T-cell (primary cell): ENCODE results near the gene MRRF. TPM values are rescaled to one million over a fixed set of nuclear protein-coding genes. Genes with fewer than 3 reads are reported as not detected.

Source experiments
- ATAC-seq, 4 experiments: fragments of 200-7000 bp in 3 of 4; fragments of 150-1000 bp in 1 of 4; cut with Tn5 transposase; replicated peaks in 1 of 4; 1 replicate in 3 of 4; 2 replicates in 1 of 4; pipeline ENCODE4 v1.10.0; 2021; ENCODE audit warnings: moderate library complexity in 3 of 4, mild to moderate bottlenecking in 2 of 4, moderate number of reproducible peaks in 1 of 4
- CTCF ChIA-PET, 2 donors: fragments of 300-600 bp; sonication (Branson Sonifier 250); formaldehyde crosslinking; loops; one replicate each; lab custom pipeline; 2022; ENCODE audit warnings: antibody characterized with exemption in 2 of 2; lab: Charles Lee
- POLR2A ChIA-PET, 2 donors: fragments of 300-600 bp; sonication (Branson Sonifier 250); formaldehyde crosslinking; loops; one replicate each; lab custom pipeline; 2022; ENCODE audit warnings: antibody characterized with exemption in 2 of 2; lab: Charles Lee
- DNase-seq, 35 experiments: peaks; one replicate each; pipeline versions ENCODE4 v3.0.0 to v3.0.0-alpha.2; 2013 to 2023
- H3K27ac ChIP-seq: one replicate; pipeline ENCODE4 v1.5.1; 2013; ENCODE audit warnings: low read length
- H3K27me3 ChIP-seq, 2 experiments: replicated peaks in 1 of 2; 1 replicate in 1 of 2; 2 replicates in 1 of 2; pipeline versions ENCODE4 v1.6.1 to v1.7.0; 2013; ENCODE audit warnings: low read length in 1 of 2, mixed read lengths in 1 of 2; ENCODE audit not compliant: control insufficient read depth in 2 of 2, insufficient read depth in 2 of 2; ENCODE audit errors: extremely low read depth in 1 of 2
- H3K36me3 ChIP-seq, 2 donors: 1 replicate in 1 of 2; 2 replicates in 1 of 2; pipeline versions ENCODE4 v1.6.1 to v1.7.0; 2013; ENCODE audit warnings: low read length in 1 of 2; ENCODE audit not compliant: control insufficient read depth in 2 of 2, insufficient read depth in 1 of 2; ENCODE audit errors: extremely low read depth in 1 of 2
- H3K4me1 ChIP-seq, 2 experiments: 1 replicate in 1 of 2; 2 replicates in 1 of 2; pipeline versions ENCODE4 v1.6.1 to v1.7.0; 2013; ENCODE audit warnings: low read length in 2 of 2, mixed read lengths in 1 of 2; ENCODE audit not compliant: insufficient read depth in 2 of 2, control insufficient read depth in 1 of 2; ENCODE audit errors: extremely low read depth in 1 of 2
- H3K4me3 ChIP-seq, 2 donors: 1 replicate in 1 of 2; 2 replicates in 1 of 2; pipeline versions ENCODE4 v1.5.1 to v1.7.0; 2013; ENCODE audit warnings: mild to moderate bottlenecking in 2 of 2, low read length in 1 of 2, moderate library complexity in 1 of 2; ENCODE audit not compliant: control insufficient read depth in 1 of 2; ENCODE audit errors: extremely low read depth in 1 of 2
- H3K9me3 ChIP-seq: 2 replicates; pipeline ENCODE4 v1.7.0; 2013
- H3K27ac Mint-ChIP-seq, 2 donors: one replicate each; pipeline ENCODE4 v1.8.0; 2020 to 2021; ENCODE audit warnings: mild to moderate bottlenecking in 2 of 2, mixed read lengths in 2 of 2
- H3K27me3 Mint-ChIP-seq, 2 donors: one replicate each; pipeline ENCODE4 v1.8.0; 2021 to 2022; ENCODE audit warnings: mixed read lengths in 2 of 2
- H3K36me3 Mint-ChIP-seq: one replicate; pipeline ENCODE4 v1.8.0; 2021; ENCODE audit warnings: mixed read lengths
- H3K4me1 Mint-ChIP-seq, 3 donors: one replicate each; pipeline ENCODE4 v1.8.0; 2020 to 2022; ENCODE audit warnings: mixed read lengths in 3 of 3, mild to moderate bottlenecking in 1 of 3
- H3K4me3 Mint-ChIP-seq, 3 donors: one replicate each; pipeline ENCODE4 v1.8.0; 2020 to 2022; ENCODE audit warnings: mild to moderate bottlenecking in 3 of 3, mixed read lengths in 3 of 3, moderate library complexity in 3 of 3
- H3K9me3 Mint-ChIP-seq, 3 donors: one replicate each; pipeline ENCODE4 v1.8.0; 2020 to 2022; ENCODE audit warnings: mixed read lengths in 3 of 3
- whole genome bisulfite sequencing: methylation state at CpG from one replicate; pipeline ENCODE4 v1.1.5; 2013; ENCODE audit warnings: missing lambda C conversion rate; ENCODE audit not compliant: insufficient coverage; 5-methylcytosine and 5-hydroxymethylcytosine counted together
- total RNA-seq, 35 experiments: library from RNA in 6 of 35; stranded (reverse) in 6 of 35; fragments of 120-200 nt in 1 of 35; gene quantifications; one replicate each; pipeline versions ENCODE4 v1.2.1 to v1.2.4 and lab custom pipeline; 2013 to 2026

MRRF gene
- total RNA-seq, 5 donors from 2014 or later (not counting 1 experiment from before 2014, with no cell fraction given), result 27.7 to 34.1 (median 29.1) TPM

DNA sequence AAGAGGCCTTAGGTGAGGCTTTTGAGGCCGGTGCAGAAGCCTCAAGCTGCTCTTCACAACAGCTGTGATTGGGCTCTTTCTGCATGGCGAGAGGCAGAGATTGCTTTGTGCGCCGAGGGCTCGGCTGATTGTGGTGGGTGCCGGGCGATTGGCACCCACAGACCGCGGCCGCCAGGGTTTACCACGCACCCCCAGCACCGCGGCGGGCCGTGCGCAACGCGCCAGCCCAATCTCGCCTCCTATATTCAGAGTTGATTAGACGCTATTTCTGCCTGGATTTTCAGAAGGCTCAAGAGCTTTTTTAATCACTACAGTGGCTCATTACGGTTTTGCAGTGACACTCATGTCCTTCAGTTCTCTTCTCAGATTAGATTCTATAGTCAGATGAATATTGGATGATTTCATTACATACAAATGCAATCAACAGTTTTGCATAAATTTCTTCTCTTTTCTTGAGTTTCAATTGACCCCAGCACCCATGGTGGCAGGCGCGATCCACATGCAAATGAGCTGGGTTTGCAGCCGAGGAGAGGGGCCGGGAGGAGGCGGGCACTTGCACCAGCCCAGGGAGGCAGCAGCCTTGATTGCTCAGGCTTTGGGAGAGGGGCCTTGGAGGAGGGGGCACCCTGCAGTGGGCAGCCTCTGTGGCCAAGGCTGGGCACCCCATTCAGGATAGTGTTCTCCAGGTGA, 72.3 kb downstream of the MRRF start:
- WGBS, result 80% methylated on average over 24 of the region's 26 CpGs
- no peak overlapping the region for H3K4me3 Mint-ChIP-seq
- Histone ChIP-seq H3K36me3 (no peaks in the 10 kb centered on the region), H3K4me3 (no peak overlapping the region), H3K9me3 (no peaks in the 10 kb centered on the region), H3K27ac (no peak overlapping the region), H3K27me3 (peaks cover 0 to 7% of the 10 kb centered on the region in 2 experiments), H3K4me1 (no peaks in the 10 kb centered on the region)
- DNase-seq (no peak), ATAC-seq (no peak)
- H3K27ac Mint-ChIP-seq, result no peak overlapping the region
- H3K9me3 Mint-ChIP-seq, result no peaks in the 10 kb centered on the region
- peaks cover 0 to 1% of the 10 kb centered on the region in 2 donors for H3K27me3 Mint-ChIP-seq
- no peaks in the 10 kb centered on the region for H3K36me3 Mint-ChIP-seq
- ChIA-PET POLR2A (no interaction called here), CTCF (no interaction called here)
- peaks cover 0 to under 1% (median 0%) of the 10 kb centered on the region in 3 donors for H3K4me1 Mint-ChIP-seq

GRCh38 chr9:122337556-122337929, 72.9 kb downstream of the MRRF start:
- CTCF ChIA-PET, result no interaction called here

GRCh38 chr9:122338536-122338935, 73.9 kb downstream of the MRRF start:
- DNase-seq (no peak), ATAC-seq (no peak)
- no peaks in the 10 kb centered on the region for H3K36me3 Mint-ChIP-seq
- POLR2A ChIA-PET, result no interaction called here
- H3K4me3 Mint-ChIP-seq, result no peak overlapping the region
- H3K4me3 ChIP-seq, result no peak overlapping the region
- H3K27ac ChIP-seq, result no peak overlapping the region
- no peaks in the 10 kb centered on the region for H3K9me3 Mint-ChIP-seq
- H3K4me1 ChIP-seq, result no peaks in the 10 kb centered on the region
- no peaks in the 10 kb centered on the region for H3K36me3 ChIP-seq
- 87% methylated on average over 6 of the region's 6 CpGs for WGBS
- H3K27ac Mint-ChIP-seq, result no peak overlapping the region
- H3K9me3 ChIP-seq, result no peaks in the 10 kb centered on the region
- H3K27me3 Mint-ChIP-seq, result peaks cover 0 to 4% of the 10 kb centered on the region in 2 donors
- H3K27me3 ChIP-seq, result peaks cover 0 to 7% of the 10 kb centered on the region in 2 experiments
- CTCF ChIA-PET, result interaction anchor here in 1 of 2 donors (1.3 kb wide), 1 partner anchor 12 kb away, joined by 4 read pairs; no protein-coding TSS in a partner anchor
- H3K4me1 Mint-ChIP-seq, result no peaks in the 10 kb centered on the region

More at GRCh38 chr9:122337556-122337929, 72.9 kb downstream of the MRRF start:
- POLR2A ChIA-PET, result no interaction called here
- no peaks in the 10 kb centered on the region for H3K36me3 Mint-ChIP-seq
- ATAC-seq (no peak), DNase-seq (no peak)
- H3K9me3 Mint-ChIP-seq, result no peaks in the 10 kb centered on the region
- no peaks in the 10 kb centered on the region for H3K9me3 ChIP-seq
- no peak overlapping the region for H3K27ac Mint-ChIP-seq
- 90% methylated on average over 2 of the region's 4 CpGs for WGBS
- no peak overlapping the region for H3K27ac ChIP-seq
- no peak overlapping the region for H3K4me3 ChIP-seq
- peaks cover 0 to 7% of the 10 kb centered on the region in 2 experiments for H3K27me3 ChIP-seq
- no peaks in the 10 kb centered on the region for H3K36me3 ChIP-seq
- H3K4me1 ChIP-seq, result no peaks in the 10 kb centered on the region
- no peaks in the 10 kb centered on the region for H3K4me1 Mint-ChIP-seq
- H3K4me3 Mint-ChIP-seq, result no peak overlapping the region
- H3K27me3 Mint-ChIP-seq, result peaks cover 0 to 4% of the 10 kb centered on the region in 2 donors

GRCh38 chr9:122338994-122339393, 74.3 kb downstream of the MRRF start:
- no peaks in the 10 kb centered on the region for H3K36me3 ChIP-seq
- DNase-seq (no peak), ATAC-seq (no peak)
- Mint-ChIP-seq H3K36me3 (no peaks in the 10 kb centered on the region), H3K9me3 (no peaks in the 10 kb centered on the region), H3K4me3 (no peak overlapping the region), H3K4me1 (no peaks in the 10 kb centered on the region), H3K27me3 (peaks cover 0 to 9% of the 10 kb centered on the region in 2 donors), H3K27ac (no peak overlapping the region)
- H3K4me1 ChIP-seq, result no peaks in the 10 kb centered on the region
- ChIA-PET CTCF (interaction anchor here in 1 of 2 donors (1.3 kb wide), 1 partner anchor 11 kb away, joined by 4 read pairs; no protein-coding TSS in a partner anchor), POLR2A (no interaction called here)
- H3K27me3 ChIP-seq, result peaks cover 0 to 7% of the 10 kb centered on the region in 2 experiments
- no peak overlapping the region for H3K27ac ChIP-seq
- no peak overlapping the region for H3K4me3 ChIP-seq
- no peaks in the 10 kb centered on the region for H3K9me3 ChIP-seq
- WGBS, result 100% methylated on average over 1 of the region's 3 CpGs

GRCh38 chr9:122339579-122339978, 74.9 kb downstream of the MRRF start:
- Mint-ChIP-seq H3K9me3 (no peaks in the 10 kb centered on the region), H3K36me3 (no peaks in the 10 kb centered on the region), H3K27ac (no peak overlapping the region), H3K27me3 (peaks cover 0 to 11% of the 10 kb centered on the region in 2 donors), H3K4me1 (no peaks in the 10 kb centered on the region), H3K4me3 (no peak overlapping the region)
- CTCF ChIA-PET, result interaction anchor here (0.5 to 1.3 kb wide), 2 partner anchors 11 to 240 kb away, joined by 3 to 4 read pairs; no protein-coding TSS in a partner anchor
- Histone ChIP-seq H3K9me3 (no peaks in the 10 kb centered on the region), H3K4me3 (no peak overlapping the region), H3K27me3 (peaks cover 0 to 7% of the 10 kb centered on the region in 2 experiments), H3K4me1 (no peaks in the 10 kb centered on the region), H3K36me3 (no peaks in the 10 kb centered on the region), H3K27ac (no peak overlapping the region)
- no peak for ATAC-seq
- no CpG with 5 or more reads among the region's 5 CpGs for WGBS
- DNase-seq, result no peak
- POLR2A ChIA-PET, result no interaction called here

- Mint-ChIP-seq H3K27me3 (peaks cover 0 to 11% of the 10 kb centered on the region in 2 donors), H3K4me1 (no peaks in the 10 kb centered on the region), H3K27ac (no peak overlapping the region), H3K36me3 (no peaks in the 10 kb centered on the region), H3K9me3 (no peaks in the 10 kb centered on the region), H3K4me3 (no peak overlapping the region)
- Histone ChIP-seq H3K4me1 (no peaks in the 10 kb centered on the region), H3K9me3 (no peaks in the 10 kb centered on the region), H3K27ac (no peak overlapping the region), H3K4me3 (no peak overlapping the region), H3K27me3 (peaks cover 0 to 7% of the 10 kb centered on the region in 2 experiments), H3K36me3 (no peaks in the 10 kb centered on the region)
- DNase-seq, result no peak
- ChIA-PET CTCF (interaction anchor here in 1 of 2 donors (0.5 kb wide), 1 partner anchor 241 kb away, joined by 3 read pairs; no protein-coding TSS in a partner anchor), POLR2A (no interaction called here)
- WGBS, result 91% methylated on average over 3 of the region's 6 CpGs
- ATAC-seq, result no peak
These were observed 75.5 kb downstream of the MRRF start for GRCh38 chr9:122340161-122340560.
